ENCODE data around the gene STX10. TPM values are rescaled to one million over a fixed set of nuclear protein-coding genes. Genes with fewer than 3 reads are reported as not detected.

STX10 gene
- total and polyA plus RNA-seq, 3 donors from 2014 or later, result 18.1 to 37.6 (median 27.2) TPM

DNA sequence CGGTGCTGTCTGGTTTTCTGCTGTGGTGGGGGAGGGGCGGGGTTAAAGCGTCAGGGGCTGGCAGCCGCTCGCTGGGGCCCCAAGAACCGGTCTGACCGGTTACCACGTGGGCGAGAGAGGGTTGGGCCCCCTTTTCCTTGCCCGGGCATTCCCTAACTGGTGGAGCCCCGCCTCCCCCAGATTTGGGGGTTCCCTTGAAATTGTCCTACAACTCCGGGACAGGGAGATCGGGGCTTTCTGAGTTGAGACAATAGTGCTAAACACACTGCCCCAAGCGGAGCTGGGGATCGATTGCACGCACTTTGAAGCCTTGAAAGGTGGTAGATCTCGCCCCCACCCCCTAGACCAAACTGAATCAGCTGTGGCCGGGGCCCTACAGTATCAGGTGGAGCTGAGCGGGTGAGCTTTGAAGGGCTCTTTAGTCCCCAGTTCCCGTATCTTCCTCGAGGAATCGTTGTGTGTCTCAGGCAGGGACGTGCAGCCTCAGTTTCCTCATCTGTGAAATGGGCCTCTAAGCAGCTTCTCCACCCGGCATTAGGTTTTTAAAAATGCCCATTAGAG, 4.8 kb upstream of the STX10 start:
- intact Hi-C loops (cut with DNase I; ENCODE audit: low total_unique reads), result loop anchor here (5.0 kb wide), 1 partner anchor 38 kb away; the partner anchor contains the start of genes NACC1 and TRMT1
- TF ChIP-seq POLR2A (IDR thresholded peaks at IDR 0.05), result no peak
- TF ChIP-seq, protein P1, sequence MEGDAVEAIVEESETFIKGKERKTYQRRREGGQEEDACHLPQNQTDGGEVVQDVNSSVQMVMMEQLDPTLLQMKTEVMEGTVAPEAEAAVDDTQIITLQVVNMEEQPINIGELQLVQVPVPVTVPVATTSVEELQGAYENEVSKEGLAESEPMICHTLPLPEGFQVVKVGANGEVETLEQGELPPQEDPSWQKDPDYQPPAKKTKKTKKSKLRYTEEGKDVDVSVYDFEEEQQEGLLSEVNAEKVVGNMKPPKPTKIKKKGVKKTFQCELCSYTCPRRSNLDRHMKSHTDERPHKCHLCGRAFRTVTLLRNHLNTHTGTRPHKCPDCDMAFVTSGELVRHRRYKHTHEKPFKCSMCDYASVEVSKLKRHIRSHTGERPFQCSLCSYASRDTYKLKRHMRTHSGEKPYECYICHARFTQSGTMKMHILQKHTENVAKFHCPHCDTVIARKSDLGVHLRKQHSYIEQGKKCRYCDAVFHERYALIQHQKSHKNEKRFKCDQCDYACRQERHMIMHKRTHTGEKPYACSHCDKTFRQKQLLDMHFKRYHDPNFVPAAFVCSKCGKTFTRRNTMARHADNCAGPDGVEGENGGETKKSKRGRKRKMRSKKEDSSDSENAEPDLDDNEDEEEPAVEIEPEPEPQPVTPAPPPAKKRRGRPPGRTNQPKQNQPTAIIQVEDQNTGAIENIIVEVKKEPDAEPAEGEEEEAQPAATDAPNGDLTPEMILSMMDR (IDR thresholded peaks at IDR 0.05), result no peak
- peaks cover 18% of the 10 kb centered on the region for H3K4me1 ChIP-seq
- no peaks in the 10 kb centered on the region for H3K36me3 ChIP-seq (ENCODE audit: low read depth, missing control alignments)
- DNase-seq, result no peak
- peak overlapping the region; percentile 73 to 78 for H3K4me3 ChIP-seq
- H3K27ac ChIP-seq, result peak overlapping the region in 1 of 2 donors; percentile 96
- no peaks in the 10 kb centered on the region for H3K27me3 ChIP-seq
- WGBS, 2 donors, result 25% methylated on average over 22 to 24 of the region's 24 CpGs
- no peaks in the 10 kb centered on the region for H3K9me3 ChIP-seq

DNA sequence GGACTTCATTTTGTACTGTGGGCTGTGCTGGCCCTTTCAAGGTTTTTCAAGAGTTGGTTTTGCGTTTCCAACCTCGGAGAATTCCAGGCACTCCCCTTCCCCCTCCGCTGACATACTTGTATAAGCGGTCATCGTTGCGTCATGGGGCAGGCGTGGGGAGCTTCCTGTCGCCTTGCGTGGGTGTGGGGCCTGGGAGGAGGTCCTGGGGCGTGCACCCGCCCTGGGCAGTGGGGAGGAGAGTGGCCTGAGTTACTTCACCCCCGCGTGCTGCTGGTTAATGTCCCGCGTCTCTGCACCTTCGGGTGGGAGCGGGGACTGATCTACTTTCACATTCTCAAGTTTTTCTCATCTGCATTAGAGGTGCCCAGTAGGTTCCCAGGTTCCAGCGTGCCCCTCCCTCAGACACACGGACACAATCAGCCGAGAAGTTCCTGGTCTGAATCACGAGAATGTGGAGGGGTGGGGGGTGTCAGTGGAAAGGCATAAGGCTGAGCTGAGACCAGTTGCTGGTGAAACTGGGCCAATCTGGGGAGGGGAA, 4.1 kb upstream of the STX10 start:
- peak; percentile 77 for DNase-seq
- TF ChIP-seq, protein P1 (IDR thresholded peaks at IDR 0.05), result no peak
- no peak for TF ChIP-seq POLR2A (IDR thresholded peaks at IDR 0.05)
- Histone ChIP-seq H3K9me3 (no peaks in the 10 kb centered on the region), H3K36me3 (ENCODE audit: low read depth, missing control alignments) (no peaks in the 10 kb centered on the region), H3K27ac (peak overlapping the region; percentile 60 to 96), H3K4me1 (peaks cover 18% of the 10 kb centered on the region), H3K27me3 (no peaks in the 10 kb centered on the region), H3K4me3 (peak overlapping the region; percentile 73 to 78)
- intact Hi-C loops (cut with DNase I; ENCODE audit: low total_unique reads), result loop anchor here (5.0 kb wide), 1 partner anchor 37 kb away; the partner anchor contains the start of genes NACC1 and TRMT1
- WGBS, 2 donors, result 30 to 51% methylated on average over 20 to 21 of the region's 21 CpGs

DNA sequence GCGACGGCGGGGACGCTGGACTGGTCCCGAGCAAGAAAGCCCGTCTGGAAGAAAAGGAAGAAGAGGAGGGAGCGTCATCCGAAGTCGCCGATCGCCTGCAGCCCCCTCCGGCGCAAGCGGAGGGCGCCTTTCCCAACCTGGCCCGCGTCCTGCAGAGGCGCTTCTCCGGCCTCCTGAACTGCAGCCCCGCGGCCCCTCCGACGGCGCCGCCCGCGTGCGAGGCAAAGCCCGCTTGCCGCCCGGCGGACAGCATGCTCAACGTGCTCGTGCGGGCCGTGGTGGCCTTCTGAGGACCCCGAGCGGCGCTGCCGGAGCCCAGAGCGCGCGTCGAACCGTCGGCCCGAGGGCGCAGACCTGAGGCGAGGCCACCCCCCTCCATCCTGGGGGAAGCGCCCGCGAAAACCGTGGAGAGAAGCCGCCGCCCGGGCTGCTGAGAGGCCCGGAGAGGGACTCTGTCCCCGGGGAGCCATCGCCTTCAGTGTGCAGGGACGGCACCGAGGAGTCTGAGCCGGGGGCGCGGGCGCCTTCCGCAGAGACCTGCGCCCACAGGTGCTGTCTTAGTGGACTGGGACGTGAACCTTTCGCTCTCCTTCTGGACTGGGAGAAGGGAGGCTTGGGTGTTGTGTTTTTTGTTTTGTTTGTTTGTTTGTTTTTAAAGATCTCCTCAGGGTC, 3.5 kb upstream of the STX10 start:
- Histone ChIP-seq H3K27me3 (no peaks in the 10 kb centered on the region), H3K4me3 (peak overlapping the region; percentile 73 to 78), H3K4me1 (peaks cover 18% of the 10 kb centered on the region), H3K27ac (peak overlapping the region; percentile 60 to 96), H3K36me3 (ENCODE audit: low read depth, missing control alignments) (no peaks in the 10 kb centered on the region), H3K9me3 (no peaks in the 10 kb centered on the region)
- no peak for DNase-seq
- intact Hi-C loops (cut with DNase I; ENCODE audit: low total_unique reads), result loop anchor here (5.0 kb wide), 1 partner anchor 36 kb away; the partner anchor contains the start of genes NACC1 and TRMT1
- 39 to 42% methylated on average over 22 to 67 of the region's 69 CpGs for WGBS, 2 donors
- no peak for TF ChIP-seq POLR2A (IDR thresholded peaks at IDR 0.05)
- TF ChIP-seq, protein P1 (IDR thresholded peaks at IDR 0.05), result no peak

DNA sequence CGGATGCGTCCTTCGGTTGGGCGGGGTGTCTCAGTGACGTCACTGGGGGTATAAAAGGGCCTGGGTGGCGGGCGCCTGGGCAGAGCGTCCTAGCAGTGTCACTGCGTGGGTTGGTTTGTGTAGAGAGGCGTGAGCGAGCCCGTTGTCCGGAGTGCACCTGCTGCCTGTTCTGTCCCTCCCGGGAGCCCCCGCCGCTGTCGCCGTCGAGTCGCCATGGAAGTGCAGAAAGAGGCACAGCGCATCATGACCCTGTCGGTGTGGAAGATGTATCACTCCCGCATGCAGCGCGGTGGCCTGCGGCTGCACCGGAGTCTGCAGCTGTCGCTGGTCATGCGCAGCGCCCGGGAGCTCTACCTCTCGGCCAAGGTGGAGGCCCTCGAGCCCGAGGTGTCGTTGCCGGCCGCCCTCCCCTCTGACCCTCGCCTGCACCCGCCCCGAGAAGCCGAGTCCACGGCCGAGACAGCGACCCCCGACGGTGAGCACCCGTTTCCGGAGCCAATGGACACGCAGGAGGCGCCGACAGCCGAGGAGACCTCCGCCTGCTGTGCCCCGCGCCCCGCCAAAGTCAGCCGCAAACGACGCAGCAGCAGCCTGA, 2.9 kb upstream of the STX10 start:
- no peaks in the 10 kb centered on the region for H3K9me3 ChIP-seq
- intact Hi-C loops (cut with DNase I; ENCODE audit: low total_unique reads), result loop anchor here (5.0 kb wide), 1 partner anchor 36 kb away; the partner anchor contains the start of genes NACC1 and TRMT1
- peak; percentile 89 for DNase-seq
- H3K4me3 ChIP-seq, result peak overlapping the region; percentile 73 to 78
- peaks cover 18% of the 10 kb centered on the region for H3K4me1 ChIP-seq
- WGBS, 2 donors, result 9 to 17% methylated on average over 14 to 41 of the region's 59 CpGs
- peak; percentile 82 for TF ChIP-seq POLR2A (IDR thresholded peaks at IDR 0.05)
- TF ChIP-seq, protein P1 (IDR thresholded peaks at IDR 0.05), result no peak
- peak overlapping the region; percentile 60 to 96 for H3K27ac ChIP-seq
- no peaks in the 10 kb centered on the region for H3K27me3 ChIP-seq
- no peaks in the 10 kb centered on the region for H3K36me3 ChIP-seq (ENCODE audit: low read depth, missing control alignments)

Data from testis (tissue), 3 donors.